Type B pancreatic cell (in vitro differentiated cells): ENCODE data around the gene NRXN2. TPM values are rescaled to one million over a fixed set of nuclear protein-coding genes. Genes with fewer than 3 reads are reported as not detected.

Experiments
- DNase-seq: peaks from one replicate; pipeline ENCODE4 v3.0.0; 2021; ENCODE audit warnings: mixed read lengths; ENCODE audit not compliant: unreplicated experiment; ENCODE audit errors: extremely low spot score
- H3K27ac Mint-ChIP-seq: 2 replicates; pipeline ENCODE4 v1.8.0; 2021; ENCODE audit warnings: mild to moderate bottlenecking, mixed read lengths
- H3K27me3 Mint-ChIP-seq: 2 replicates; pipeline ENCODE4 v1.8.0; 2021; ENCODE audit warnings: mixed read lengths
- H3K36me3 Mint-ChIP-seq: 2 replicates; pipeline ENCODE4 v1.8.0; 2021; ENCODE audit warnings: mixed read lengths
- H3K4me1 Mint-ChIP-seq: one replicate; pipeline ENCODE4 v1.8.0; 2021; ENCODE audit warnings: mixed read lengths; ENCODE audit not compliant: unreplicated experiment
- H3K4me3 Mint-ChIP-seq: 2 replicates; pipeline ENCODE4 v1.8.0; 2021; ENCODE audit warnings: mild to moderate bottlenecking, mixed read lengths
- H3K9me3 Mint-ChIP-seq: 2 replicates; pipeline ENCODE4 v1.8.0; 2021; ENCODE audit warnings: mixed read lengths
- CTCF ChIP-seq: fragments of 200-600 bp; sonication (generic); conservative IDR thresholded peaks from 2 replicates; pipeline ENCODE4 v1.5.0; 2021; ENCODE audit warnings: antibody characterized with exemption, mild to moderate bottlenecking
- total RNA-seq: library from RNA; stranded (reverse); gene quantifications from 2 replicates; pipeline ENCODE4 v1.2.1, GENCODE V29; 2021; ENCODE audit warnings: low replicate concordance

NRXN2 gene
- total RNA-seq, 1 donor from 2014 or later, result 22.1 TPM

- no peak for TF ChIP-seq CTCF
- peaks cover 46% of the 10 kb centered on the region for H3K4me1 Mint-ChIP-seq
- H3K27ac Mint-ChIP-seq, result peak overlapping the region; percentile 61
- H3K36me3 Mint-ChIP-seq, result peaks cover 19% of the 10 kb centered on the region
- H3K9me3 Mint-ChIP-seq, result no peaks in the 10 kb centered on the region
- no peaks in the 10 kb centered on the region for H3K27me3 Mint-ChIP-seq
- no peak for DNase-seq
- H3K4me3 Mint-ChIP-seq, result no peak overlapping the region
Measured at GRCh38 chr11:64760759-64761420, 37.9 kb upstream of the NRXN2 start.

GRCh38 chr11:64759722-64760719 lies 37.0 kb upstream of the NRXN2 start, which contains the start of gene PYGM:
Gene PYGM (minus strand): TSS chr11:64759974. CDS start chr11:64759898, 76 bp downstream.
- H3K9me3 Mint-ChIP-seq, result no peaks in the 10 kb centered on the region
- DNase-seq, result no peak
- H3K4me1 Mint-ChIP-seq, result peaks cover 46% of the 10 kb centered on the region
- peak within 1 kb of the TSS; percentile 87 for H3K27ac Mint-ChIP-seq
- no peaks in the 10 kb centered on the region for H3K27me3 Mint-ChIP-seq
- no peak for TF ChIP-seq CTCF
- H3K36me3 Mint-ChIP-seq, result peaks cover 15% of the 10 kb centered on the region
- peak within 1 kb of the TSS; percentile 83 for H3K4me3 Mint-ChIP-seq

- no peak for TF ChIP-seq CTCF
- DNase-seq, result no peak
- Mint-ChIP-seq H3K36me3 (peaks cover 7% of the 10 kb centered on the region), H3K27me3 (no peaks in the 10 kb centered on the region), H3K9me3 (no peaks in the 10 kb centered on the region), H3K27ac (peak overlapping the region; percentile 87), H3K4me1 (peaks cover 39% of the 10 kb centered on the region), H3K4me3 (peak overlapping the region; percentile 83)
Measured at GRCh38 chr11:64759131-64759721, 36.2 kb upstream of the NRXN2 start.

- peaks cover 32% of the 10 kb centered on the region for H3K4me1 Mint-ChIP-seq
- no peaks in the 10 kb centered on the region for H3K27me3 Mint-ChIP-seq
- H3K36me3 Mint-ChIP-seq, result peaks cover 4% of the 10 kb centered on the region
- TF ChIP-seq CTCF, result no peak
- no peaks in the 10 kb centered on the region for H3K9me3 Mint-ChIP-seq
- no peak overlapping the region for H3K27ac Mint-ChIP-seq
- no peak for DNase-seq
- no peak overlapping the region for H3K4me3 Mint-ChIP-seq
Measured at GRCh38 chr11:64758330-64759079, 35.5 kb upstream of the NRXN2 start.
